GM10847 (cell line): ENCODE data around the gene FOXP3.

Experiments
- POLR2A ChIP-seq: IDR thresholded peaks from 2 replicates; pipeline ENCODE4 v1.6.1; 2011; ENCODE audit not compliant: insufficient read length; ENCODE audit errors: extremely low read depth

FOXP3 gene

GRCh38 chrX:49238735-49239134 is 25.8 kb downstream of the FOXP3 start:
- no peak for TF ChIP-seq POLR2A

GRCh38 chrX:49237060-49237459 is 27.4 kb downstream of the FOXP3 start:
- TF ChIP-seq POLR2A = no peak

DNA sequence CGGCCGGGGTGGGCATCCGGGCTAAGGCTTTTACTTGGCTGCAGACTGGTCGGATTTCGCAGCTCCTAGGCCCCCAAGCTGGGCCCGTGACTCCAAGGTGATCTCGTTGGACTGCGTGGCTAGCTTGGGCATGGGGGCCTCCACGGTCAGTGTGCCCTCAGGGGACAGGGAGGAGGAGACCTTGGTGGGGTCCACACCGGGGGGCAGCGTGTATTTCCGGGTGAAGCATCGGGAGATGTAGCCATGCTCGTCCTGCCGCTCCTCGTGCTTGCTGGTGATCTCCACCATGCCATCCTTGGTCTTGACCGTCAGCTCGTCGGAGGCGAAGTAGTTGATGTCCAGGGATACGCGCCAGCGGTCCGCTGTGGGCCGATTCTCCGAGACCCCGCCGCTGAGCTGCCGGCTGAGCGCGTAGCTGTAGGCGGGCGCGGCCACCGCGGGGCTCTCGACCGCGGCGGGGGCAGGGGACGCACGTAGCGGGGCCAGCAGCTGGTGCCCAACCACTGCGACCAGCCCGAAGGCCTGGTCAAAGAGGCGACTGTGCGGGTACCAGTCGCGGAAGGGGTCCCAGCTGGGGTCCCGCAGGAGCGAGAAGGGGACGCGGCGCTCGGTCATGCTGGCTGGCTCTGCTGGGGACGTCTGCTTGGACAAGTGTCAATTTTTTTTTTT is 30.5 kb downstream of the FOXP3 start:
- TF ChIP-seq POLR2A = no peak

GRCh38 chrX:49233176-49233575 is 31.3 kb downstream of the FOXP3 start, which contains the start of gene CACNA1F:
Gene CACNA1F (minus strand): TSS chrX:49233340. CDS start chrX:49233309, 31 bp downstream.
- TF ChIP-seq POLR2A = no peak

- TF ChIP-seq POLR2A = no peak
Measured at GRCh38 chrX:49232525-49232924, 32.0 kb downstream of the FOXP3 start.

DNA sequence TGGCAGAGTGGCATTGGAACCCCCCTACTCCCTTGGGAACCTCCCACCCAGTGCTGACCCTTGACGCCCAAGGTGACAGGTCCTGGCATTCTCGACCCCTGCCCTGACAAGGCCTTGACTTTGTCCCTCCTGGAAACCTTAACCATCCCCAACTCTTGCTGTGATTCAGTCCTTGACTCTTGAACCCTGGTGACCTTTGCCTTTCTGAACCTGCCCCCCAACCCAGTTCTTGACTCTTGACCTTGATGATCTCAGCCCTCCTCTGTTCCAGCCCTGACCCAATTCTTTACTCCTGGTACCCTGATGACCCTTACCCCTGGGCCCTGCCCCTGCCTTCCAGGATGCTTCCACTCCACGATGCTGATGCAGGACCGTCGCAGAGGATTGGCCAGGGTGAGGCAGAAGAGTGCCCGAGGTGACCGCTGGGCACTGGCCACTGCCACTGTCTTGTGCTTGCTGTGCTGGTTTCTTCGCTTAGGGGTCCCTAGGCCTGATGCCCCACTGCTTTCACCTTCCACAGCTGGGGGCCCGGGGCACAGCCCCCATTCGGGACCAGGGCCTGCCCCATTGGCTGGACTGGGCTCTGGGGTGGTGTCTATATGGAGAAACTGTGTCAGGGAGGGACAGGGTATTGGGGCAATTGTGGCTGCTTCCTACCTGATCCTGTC is 33.0 kb downstream of the FOXP3 start:
- TF ChIP-seq POLR2A = no peak

GRCh38 chrX:49230500-49231232 is 33.8 kb downstream of the FOXP3 start:
- TF ChIP-seq POLR2A = no peak

GRCh38 chrX:49228185-49228584 is 36.3 kb downstream of the FOXP3 start:
- no peak for TF ChIP-seq POLR2A

GRCh38 chrX:49227726-49228125 is 36.8 kb downstream of the FOXP3 start:
- TF ChIP-seq POLR2A = no peak

GRCh38 chrX:49226946-49227345 is 37.6 kb downstream of the FOXP3 start:
- TF ChIP-seq POLR2A = no peak

- TF ChIP-seq POLR2A = no peak
Measured at GRCh38 chrX:49225858-49226257, 38.7 kb downstream of the FOXP3 start.

GRCh38 chrX:49221868-49222267 is 42.6 kb downstream of the FOXP3 start:
- no peak for TF ChIP-seq POLR2A

- no peak for TF ChIP-seq POLR2A
Measured at GRCh38 chrX:49220100-49220499, 44.4 kb downstream of the FOXP3 start.

DNA sequence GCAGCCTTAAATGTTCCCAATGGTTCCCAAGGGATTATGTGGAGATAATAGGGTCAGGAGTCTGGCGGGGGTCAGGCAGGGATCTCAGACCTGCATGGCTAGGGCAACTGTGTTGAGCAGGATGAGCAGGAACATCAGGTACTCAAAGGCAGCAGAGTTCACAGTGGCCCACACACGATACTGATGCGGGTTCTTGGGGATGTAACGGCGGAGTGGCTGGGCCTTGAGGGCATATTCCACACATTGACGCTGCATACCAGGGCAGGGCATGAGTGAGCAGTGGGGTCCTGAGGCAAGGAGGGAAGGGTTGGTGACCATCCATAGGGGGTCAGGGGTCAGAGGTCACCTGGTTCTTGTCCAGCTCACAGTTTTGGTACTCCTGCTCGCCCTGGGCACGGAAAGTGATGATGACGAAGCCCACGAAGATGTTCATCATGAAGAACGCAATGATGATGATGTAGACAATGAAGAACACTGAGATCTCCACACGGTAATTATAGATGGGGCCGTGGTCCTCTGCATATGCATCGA is 49.4 kb downstream of the FOXP3 start:
- TF ChIP-seq POLR2A = no peak

DNA sequence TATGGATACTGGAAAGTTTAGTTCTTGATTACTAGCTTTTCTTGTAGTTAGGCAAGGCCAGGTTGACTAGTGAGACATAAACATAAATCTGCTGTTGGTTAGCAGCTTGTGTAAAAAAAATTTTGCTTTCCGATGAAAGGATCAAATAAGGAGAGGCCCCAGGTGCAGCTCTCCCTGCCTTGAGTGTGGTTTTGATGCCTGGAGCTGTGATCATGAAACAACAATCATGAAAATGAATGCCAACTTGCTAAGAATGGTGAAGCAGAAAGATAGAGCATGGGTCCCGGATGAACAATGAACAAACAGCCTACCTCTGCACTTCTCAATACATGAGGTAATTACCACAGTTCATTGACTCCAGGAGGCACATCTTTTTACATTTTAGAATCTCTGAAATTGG is 50.1 kb downstream of the FOXP3 start:
- no peak for TF ChIP-seq POLR2A

DNA sequence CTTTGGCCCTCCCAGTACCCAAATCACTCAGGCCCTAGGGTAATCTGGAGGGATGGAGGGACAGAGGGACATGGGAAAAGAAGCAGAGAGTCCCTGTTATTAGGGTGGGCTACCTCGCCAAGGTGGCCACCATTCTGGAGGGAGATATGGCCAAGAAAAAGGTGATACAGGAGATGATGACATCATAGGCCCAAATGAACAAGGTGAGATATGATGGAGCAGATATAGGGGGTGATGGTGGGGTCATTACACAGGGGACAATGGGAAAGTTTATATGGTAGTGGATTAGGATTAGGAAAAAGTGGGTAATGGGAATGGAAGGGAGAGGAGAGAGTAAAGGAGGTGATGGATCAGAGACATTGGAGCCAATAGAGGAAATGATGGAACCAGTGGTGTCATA is 51.6 kb downstream of the FOXP3 start:
- TF ChIP-seq POLR2A = no peak
